Stomach (tissue), 9 donors: Measurements from ENCODE around the gene CENPH. TPM values are rescaled to one million over a fixed set of nuclear protein-coding genes. Genes with fewer than 3 reads are reported as not detected.
A peak's percentile ranks its signal among the peaks of the same experiment; 100 is the strongest.
"Not testable (repeated sequence)": the region's sequence is repeated elsewhere in the genome, so short reads cannot be mapped to it uniquely, and the experiment has no call there.

ENCODE experiments used
- DNase-seq, 2 donors: peaks; one replicate each; pipeline versions ENCODE4 v3.0.0 to v3.0.0-alpha.2; 2013 to 2019
- H3K27ac ChIP-seq, 5 donors: fragments of 200-600 bp in 4 of 5; sonication (generic) in 4 of 5; one replicate each; pipeline ENCODE4 v1.5.1; 2013 to 2019; ENCODE audit warnings: mild to moderate bottlenecking in 1 of 5, moderate library complexity in 1 of 5
- H3K27me3 ChIP-seq, 3 donors: fragments of 200-600 bp; sonication (generic); one replicate each; pipeline ENCODE4 v1.5.1; 2017 to 2019; ENCODE audit warnings: mixed run types in 1 of 3
- H3K36me3 ChIP-seq, 4 donors: fragments of 200-600 bp; sonication (generic); 1 replicate in 3 of 4; 2 replicates in 1 of 4; pipeline ENCODE4 v1.5.1; 2016 to 2019
- H3K4me1 ChIP-seq, 4 donors: fragments of 200-600 bp; sonication (generic); one replicate each; pipeline ENCODE4 v1.5.1; 2016 to 2019
- H3K4me3 ChIP-seq, 4 donors: fragments of 200-600 bp; sonication (generic) in 3 of 4; one replicate each; pipeline ENCODE4 v1.5.1; 2016 to 2019; ENCODE audit warnings: mild to moderate bottlenecking in 1 of 4
- H3K9me3 ChIP-seq, 4 donors: fragments of 200-600 bp; sonication (generic); one replicate each; pipeline ENCODE4 v1.5.1; 2016 to 2019
- CTCF ChIP-seq, 7 experiments: fragments of 450-650 bp in 4 of 7; fragments of 200-600 bp in 3 of 7; sonication (generic) in 3 of 7; IDR thresholded peaks; one replicate each; pipeline ENCODE4 v1.5.1; 2016 to 2019; ENCODE audit warnings: antibody characterized with exemption in 7 of 7, control low read depth in 2 of 7, mild to moderate bottlenecking in 1 of 7
- EP300 ChIP-seq: sonication (generic); formaldehyde crosslinking; IDR thresholded peaks from one replicate; pipeline ENCODE4 v1.6.1; 2017; ENCODE audit warnings: antibody characterized with exemption
- POLR2A ChIP-seq, 4 donors: fragments of 450-650 bp; IDR thresholded peaks; one replicate each; pipeline ENCODE4 v1.6.1; 2016; ENCODE audit warnings: antibody characterized with exemption in 4 of 4, control low read depth in 2 of 4, mild to moderate bottlenecking in 1 of 4, moderate library complexity in 1 of 4
- POLR2AphosphoS5 ChIP-seq, 3 donors: sonication (generic); formaldehyde crosslinking; IDR thresholded peaks; one replicate each; pipeline ENCODE4 v1.6.1; 2016; ENCODE audit warnings: antibody characterized with exemption in 3 of 3
- WGBS, 5 donors: extraction: QIAGEN DNeasy Blood & Tissue Kit in 3 of 5; methylation state at CpG; one replicate each; pipeline versions ENCODE4 v1.1.5 to v1.1.7; 2013 to 2018; 5-methylcytosine and 5-hydroxymethylcytosine counted together
- intact Hi-C: fragments of 100-400 bp; cut with DNase I; formaldehyde crosslinking; loops from one replicate; pipeline ENCODE4 v1.15.1; 2023; ENCODE audit warnings: low total_unique reads
- polyA plus RNA-seq, 3 donors: library from polyadenylated mRNA; stranded (reverse); fragments of 200-250 nt; gene quantifications; one replicate each; pipeline ENCODE4 v1.2.3, GENCODE V29; 2013
- total RNA-seq, 5 donors: library from RNA; depleted of rRNA; stranded (reverse); fragments of >200 nt; gene quantifications; one replicate each; pipeline versions ENCODE4 v1.1.0 to v1.2.3, GENCODE V29; 2014 to 2016
- donor health status: healthy with polysubstance abuse.
- donor health status: Bipolar disorder and iron deficiency.
- donor health status: healthy.

Gene CENPH
- total and polyA plus RNA-seq, 8 donors: 0.45 to 15.6 (median 3.6) TPM

- H3K27ac ChIP-seq: peak overlapping the region; percentile 95 to 98 (median 97)
- H3K4me3 ChIP-seq: peak overlapping the region; percentile 84 to 99 (median 99)
- intact Hi-C loops: no loop called here
- 0 to 1% (median 0%) methylated on average over 28 to 73 of the region's 73 CpGs for WGBS, 5 donors
- no peaks in the 10 kb centered on the region for H3K9me3 ChIP-seq
- no peaks in the 10 kb centered on the region for H3K36me3 ChIP-seq
- no peaks in the 10 kb centered on the region for H3K27me3 ChIP-seq
- DNase-seq: peak; percentile 98 to 99
- H3K4me1 ChIP-seq: peaks cover 9 to 23% (median 19%) of the 10 kb centered on the region in 4 donors
- TF ChIP-seq EP300 (no peak), POLR2A (IDR thresholded peaks at IDR 0.05) (peak in 1 of 4 donors; percentile 89), CTCF (IDR thresholded peaks at IDR 0.05) (peak in 4 of 7 experiments; percentile 19 to 60 (median 29)), POLR2AphosphoS5 (IDR thresholded peaks at IDR 0.05) (peak; percentile 76 to 91 (median 91))
Measured at GRCh38 chr5:69217548-69218526, 28.5 kb downstream of the CENPH start.

- DNase-seq: no peak
- Histone ChIP-seq H3K4me1 (peaks cover 9 to 23% (median 19%) of the 10 kb centered on the region in 4 donors), H3K4me3 (no peak overlapping the region), H3K27me3 (no peaks in the 10 kb centered on the region), H3K27ac (no peak overlapping the region), H3K9me3 (no peaks in the 10 kb centered on the region), H3K36me3 (peaks cover 0 to 9% (median 6%) of the 10 kb centered on the region in 4 donors)
- no peak for TF ChIP-seq POLR2A (IDR thresholded peaks at IDR 0.05)
- no peak for TF ChIP-seq CTCF (IDR thresholded peaks at IDR 0.05)
- no peak for TF ChIP-seq POLR2AphosphoS5 (IDR thresholded peaks at IDR 0.05)
- no peak for TF ChIP-seq EP300
- intact Hi-C loops: no loop called here
Measured at GRCh38 chr5:69219939-69220338, 30.6 kb downstream of the CENPH start.

- H3K27ac ChIP-seq, intact Hi-C loops, H3K9me3 ChIP-seq, H3K27me3 ChIP-seq, DNase-seq, H3K4me3 ChIP-seq: not testable (repeated sequence)
- 92 to 98% (median 96%) methylated on average over 17 to 18 of the region's 18 CpGs for WGBS, 5 donors
- Histone ChIP-seq H3K4me1 (peaks cover 9 to 23% (median 19%) of the 10 kb centered on the region in 4 donors), H3K36me3 (peaks cover 0 to 12% (median 9%) of the 10 kb centered on the region in 4 donors)
Measured at GRCh38 chr5:69220371-69220770, 31.0 kb downstream of the CENPH start.

GRCh38 chr5:69220833-69221232 lies 31.4 kb downstream of the CENPH start:
- H3K9me3 ChIP-seq, H3K4me3 ChIP-seq, DNase-seq, intact Hi-C loops, H3K27ac ChIP-seq, H3K27me3 ChIP-seq: not testable (repeated sequence)
- Histone ChIP-seq H3K36me3 (peaks cover 0 to 12% (median 10%) of the 10 kb centered on the region in 4 donors), H3K4me1 (peaks cover 9 to 23% (median 19%) of the 10 kb centered on the region in 4 donors)
- WGBS, 5 donors: 67 to 83% (median 73%) methylated on average over 5 to 9 of the region's 9 CpGs

GRCh38 chr5:69224520-69224919 lies 35.1 kb downstream of the CENPH start:
- 91 to 97% (median 96%) methylated on average over 8 of the region's 8 CpGs for WGBS, 5 donors
- TF ChIP-seq POLR2AphosphoS5 (IDR thresholded peaks at IDR 0.05): no peak
- no peak for TF ChIP-seq POLR2A (IDR thresholded peaks at IDR 0.05)
- TF ChIP-seq CTCF (IDR thresholded peaks at IDR 0.05): no peak
- TF ChIP-seq EP300: no peak
- intact Hi-C loops: no loop called here
- no peak for DNase-seq
- Histone ChIP-seq H3K27me3 (no peaks in the 10 kb centered on the region), H3K27ac (no peak overlapping the region), H3K9me3 (no peaks in the 10 kb centered on the region), H3K4me1 (peaks cover 0 to 4% (median 1%) of the 10 kb centered on the region in 4 donors), H3K4me3 (no peak overlapping the region), H3K36me3 (peaks cover 17 to 45% (median 43%) of the 10 kb centered on the region in 4 donors)
